ENCODE results near the gene NDUFS3.
A peak's percentile ranks its signal among the peaks of the same experiment; 100 is the strongest.

Gene NDUFS3

GRCh38 chr11:47589977-47590861, 11.3 kb downstream of the NDUFS3 start:
- peak; percentile 20 for DNase-seq (ENCODE audit: low read depth)

GRCh38 chr11:47591764-47592163, 12.9 kb downstream of the NDUFS3 start:
- DNase-seq (ENCODE audit: low read depth), result no peak

DNA sequence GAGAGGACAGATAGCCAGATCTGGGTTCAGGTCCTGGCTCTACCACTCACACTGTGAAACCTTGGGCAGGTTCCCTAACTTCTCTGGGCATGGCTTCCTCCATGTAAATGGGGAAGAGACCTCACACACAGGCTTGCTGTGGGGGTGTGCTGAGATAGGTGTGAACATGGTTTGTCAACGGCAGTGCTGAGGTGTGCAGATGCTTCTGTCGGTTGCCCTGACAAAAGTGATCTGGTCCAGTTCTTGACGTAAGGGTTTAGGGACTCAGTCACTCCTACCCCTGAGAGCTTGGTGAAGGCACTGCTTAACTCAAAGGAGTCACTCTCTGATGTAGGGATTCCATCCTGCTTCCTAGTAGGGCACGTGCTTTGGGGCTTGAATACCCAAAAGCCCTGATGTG, 13.4 kb downstream of the NDUFS3 start:
- DNase-seq (ENCODE audit: low read depth), result no peak

DNA sequence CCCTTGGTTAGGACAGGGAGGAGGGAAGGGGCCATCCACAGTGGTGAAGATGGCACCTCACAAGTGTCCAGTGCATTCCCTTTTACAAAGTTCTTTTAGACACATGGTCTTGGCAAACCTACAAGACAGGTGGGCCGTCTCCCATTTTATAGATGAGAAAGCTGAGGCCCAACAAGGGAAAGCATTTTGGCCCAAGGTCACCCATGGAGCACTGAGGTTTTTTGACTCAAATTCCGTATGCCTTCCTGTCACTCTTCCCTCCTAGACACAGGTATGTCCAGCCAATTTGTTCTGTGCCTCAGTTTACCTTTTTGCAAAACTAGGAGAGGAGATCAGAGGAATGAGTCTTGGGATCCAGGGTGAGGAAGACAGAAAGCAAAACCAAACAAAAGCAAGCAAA, 14.1 kb downstream of the NDUFS3 start:
- no peak for DNase-seq (ENCODE audit: low read depth)

DNA sequence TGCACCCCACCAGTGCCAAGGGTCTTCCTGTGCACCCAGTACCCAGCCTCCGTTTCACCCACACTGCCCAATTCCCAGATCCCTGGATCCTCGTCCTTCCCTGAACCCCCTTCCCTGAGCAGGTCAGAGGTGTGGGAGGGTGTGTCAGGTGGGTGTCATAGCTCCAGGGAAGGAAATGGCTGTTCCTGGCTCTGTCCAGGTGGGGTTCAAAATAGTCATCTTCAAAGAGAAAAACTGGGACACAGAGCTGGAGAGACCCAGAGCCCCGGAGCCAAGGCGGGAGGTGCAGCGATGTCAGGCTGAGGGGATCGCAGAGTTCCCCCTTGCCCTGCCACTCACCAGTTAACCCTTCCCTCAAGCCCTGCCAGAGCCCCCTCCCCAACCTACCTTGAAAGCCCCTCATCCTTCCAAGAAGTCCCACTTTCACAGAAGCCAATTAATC, 14.6 kb downstream of the NDUFS3 start:
- DNase-seq (ENCODE audit: low read depth), result no peak

DNA sequence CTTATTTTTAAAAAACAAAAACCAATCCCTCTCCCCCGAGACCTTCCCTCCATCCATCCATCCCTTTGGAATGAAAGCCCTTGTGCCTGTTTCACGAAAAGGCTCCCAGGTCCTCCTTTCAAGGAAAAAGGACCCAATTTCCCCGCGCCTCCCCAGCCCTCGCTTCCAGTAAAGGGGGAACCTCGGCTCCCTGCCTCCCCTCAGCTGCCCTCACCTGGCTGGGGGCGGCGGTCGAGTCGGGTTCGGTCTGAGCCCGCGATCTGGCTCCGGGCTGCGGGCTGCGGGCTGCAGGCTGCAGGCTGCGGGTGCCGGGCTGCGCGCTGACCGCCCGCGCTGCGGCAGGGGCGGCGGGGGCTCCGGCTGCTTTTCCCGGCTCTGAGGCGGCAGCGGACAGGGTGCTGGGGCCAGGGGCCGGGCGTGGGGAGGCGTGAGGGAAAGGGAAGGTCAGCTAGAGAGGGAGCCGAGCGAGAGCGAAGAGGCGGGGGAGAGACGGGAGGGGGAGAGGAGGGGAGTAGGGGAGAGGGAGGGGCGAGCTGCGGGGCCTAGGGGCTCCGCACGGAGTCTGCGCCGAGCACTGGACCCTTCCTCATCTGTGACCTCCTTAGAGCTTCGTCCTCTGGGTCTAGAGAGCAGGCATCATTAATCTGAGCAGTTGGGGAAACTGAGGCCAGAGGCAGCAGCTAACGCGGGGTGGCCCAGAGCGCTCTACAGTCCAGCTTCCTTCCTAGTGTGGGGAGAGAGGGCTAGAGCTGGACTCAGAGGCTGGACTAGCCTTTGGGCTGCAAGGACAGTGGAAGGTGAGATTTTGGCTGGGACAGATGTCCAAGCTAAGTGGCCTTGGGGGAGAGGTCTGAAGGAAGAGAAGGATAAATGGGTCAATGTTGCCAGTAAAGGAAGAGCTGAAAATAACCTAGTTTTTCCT, 15.3 kb downstream of the NDUFS3 start, which contains the start of gene C1QTNF4:
TSS of gene C1QTNF4 (minus strand) at position 478 of the 922 bp plus-strand sequence. CDS start 3,601 bp downstream, outside the sequence.
- no peak for DNase-seq (ENCODE audit: low read depth)

DNA sequence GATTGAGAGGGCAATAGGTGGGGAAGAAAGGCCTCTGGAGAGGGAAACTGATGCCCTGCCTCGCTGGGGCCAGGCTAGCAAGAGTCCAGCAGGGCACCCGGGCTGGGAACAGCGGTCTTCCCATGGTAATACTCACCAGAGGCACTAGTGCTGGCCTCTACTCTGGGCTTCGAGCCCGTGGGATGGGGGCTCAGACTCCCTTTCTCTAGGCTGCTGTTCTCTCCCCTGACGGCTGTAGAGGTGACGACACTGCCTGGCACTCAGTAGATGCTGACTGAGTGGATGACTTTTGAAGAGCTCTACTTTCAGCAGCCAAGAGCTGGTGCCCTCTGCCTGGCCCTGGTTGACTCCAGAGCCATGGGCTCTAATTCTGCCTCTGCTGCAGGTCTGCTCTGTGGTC, 16.2 kb downstream of the NDUFS3 start:
- DNase-seq (ENCODE audit: low read depth), result no peak

- DNase-seq (ENCODE audit: low read depth), result no peak
Observed at GRCh38 chr11:47595967-47596366, 17.1 kb downstream of the NDUFS3 start.

DNA sequence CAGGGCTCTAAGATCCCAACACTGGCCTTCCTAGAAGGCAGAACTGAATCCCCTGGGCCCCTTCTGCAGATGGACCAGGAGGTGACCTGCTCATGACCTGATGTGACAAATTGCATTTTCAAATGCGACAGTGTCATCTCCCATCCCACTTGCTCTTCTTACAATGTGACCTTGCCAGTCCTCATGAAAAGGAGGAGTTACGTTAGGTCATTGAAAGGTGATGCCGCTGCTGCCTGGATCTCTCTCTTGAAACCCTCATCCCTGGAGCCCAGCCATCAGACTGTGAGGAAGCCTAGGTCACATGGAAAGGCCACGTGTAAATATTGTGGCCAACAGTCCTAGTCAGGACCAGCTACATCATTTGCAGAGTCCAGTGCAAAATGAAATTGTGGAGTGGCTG, 21.0 kb downstream of the NDUFS3 start:
- no peak for DNase-seq (ENCODE audit: low read depth)

- DNase-seq (ENCODE audit: low read depth), result peak; percentile 33
Observed at GRCh38 chr11:47603295-47603694, 24.4 kb downstream of the NDUFS3 start.

GRCh38 chr11:47605921-47606320, 27.0 kb downstream of the NDUFS3 start:
- no peak for DNase-seq (ENCODE audit: low read depth)

- DNase-seq (ENCODE audit: low read depth), result no peak
Observed at GRCh38 chr11:47606731-47607130, 27.9 kb downstream of the NDUFS3 start.

GRCh38 chr11:47607380-47607779, 28.5 kb downstream of the NDUFS3 start:
- peak; percentile 91 for DNase-seq (ENCODE audit: low read depth)

DNA sequence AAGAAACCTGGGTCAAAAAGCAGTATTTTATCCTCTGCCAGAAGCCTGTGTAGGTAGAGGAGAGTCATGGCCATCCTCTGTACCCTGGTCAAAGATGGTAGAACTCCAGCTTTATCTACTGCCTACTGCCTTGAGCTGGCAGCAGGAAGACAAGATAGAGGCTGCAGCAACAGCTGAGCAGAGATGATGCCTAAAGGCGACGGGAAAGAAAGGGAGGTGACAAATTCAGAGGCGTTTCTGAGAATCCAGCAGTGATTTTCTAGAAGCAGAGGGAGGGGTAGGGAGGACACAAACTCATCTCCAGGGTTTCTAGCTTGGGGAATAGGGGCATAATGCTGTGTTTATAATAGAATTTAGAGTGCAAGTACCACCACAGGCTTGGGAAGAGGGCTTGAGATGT, 30.8 kb downstream of the NDUFS3 start:
- no peak for DNase-seq (ENCODE audit: low read depth)

DNA sequence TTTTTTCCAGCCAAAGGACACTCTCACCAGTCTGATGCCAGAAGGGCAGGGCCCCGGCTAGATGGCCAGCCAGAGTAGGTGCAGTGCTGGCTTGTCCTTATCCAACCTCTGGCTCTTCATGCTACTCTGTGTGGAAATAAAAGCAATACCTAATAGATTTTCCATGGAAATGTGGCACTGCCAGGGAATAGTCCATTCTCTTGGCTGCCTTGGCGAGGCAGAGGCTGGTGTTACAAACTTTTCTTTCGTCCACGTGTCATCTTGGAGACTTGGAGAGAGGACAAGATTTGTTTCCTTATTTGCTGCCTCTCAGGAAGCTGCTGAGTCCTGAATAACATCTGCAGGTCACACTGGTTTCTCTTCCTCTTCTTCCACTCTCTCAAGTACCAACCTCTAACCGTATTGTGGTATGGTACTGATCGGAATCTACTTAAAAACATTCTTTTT, 32.5 kb downstream of the NDUFS3 start:
- no peak for DNase-seq (ENCODE audit: low read depth)

DNA sequence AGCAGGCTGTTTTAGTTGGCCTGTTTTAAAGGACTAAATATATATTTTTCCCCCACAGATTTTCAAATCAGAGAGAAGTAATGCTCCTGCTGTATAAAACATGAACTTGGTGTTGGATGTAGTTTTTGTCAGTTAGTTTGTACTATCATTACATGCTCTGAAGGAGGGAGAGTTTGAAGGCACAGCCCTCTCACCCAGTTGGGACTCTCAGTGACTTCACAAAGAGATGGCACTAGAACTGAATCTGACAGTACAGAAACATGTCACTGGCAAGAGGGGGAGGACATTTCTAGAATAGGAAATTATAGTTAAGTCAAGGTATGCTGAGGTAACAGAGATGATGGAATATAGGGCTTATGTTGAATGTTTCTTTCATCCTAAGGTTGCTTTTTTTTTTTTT, 36.4 kb downstream of the NDUFS3 start:
- DNase-seq (ENCODE audit: low read depth), result no peak

DNA sequence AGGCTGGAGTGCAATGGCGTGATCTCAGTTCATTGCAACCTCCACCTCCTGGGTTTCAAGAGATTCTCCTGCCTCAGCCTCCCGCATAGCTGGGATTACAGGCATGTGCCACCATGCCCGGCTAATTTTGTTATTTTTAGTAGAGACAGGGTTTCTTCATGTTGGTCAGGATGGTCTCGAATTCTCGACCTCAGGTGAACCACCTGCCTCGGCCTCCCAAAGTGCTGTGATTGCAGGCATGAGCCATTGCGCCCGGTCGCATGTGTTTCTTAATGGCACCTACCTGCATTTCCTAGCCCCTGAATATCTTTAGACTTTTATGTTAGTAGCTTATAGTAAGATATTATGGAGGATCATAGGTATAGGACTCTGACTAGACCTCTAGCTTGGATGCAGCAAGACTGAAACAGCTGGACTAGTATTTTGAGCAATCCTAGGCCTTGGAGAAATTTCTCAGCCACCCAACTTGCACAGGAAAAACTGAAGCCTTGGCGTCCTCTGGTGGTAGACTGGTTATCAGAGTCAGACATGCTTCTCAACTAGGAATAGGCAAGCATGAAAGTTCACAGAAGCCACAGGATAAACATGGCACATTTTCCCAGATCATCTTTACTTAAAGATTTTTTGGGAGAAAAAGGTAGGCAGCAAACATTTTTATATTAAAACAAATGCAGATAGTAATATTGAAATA, 38.0 kb downstream of the NDUFS3 start:
- DNase-seq (ENCODE audit: low read depth), result peak; percentile 84

DNA sequence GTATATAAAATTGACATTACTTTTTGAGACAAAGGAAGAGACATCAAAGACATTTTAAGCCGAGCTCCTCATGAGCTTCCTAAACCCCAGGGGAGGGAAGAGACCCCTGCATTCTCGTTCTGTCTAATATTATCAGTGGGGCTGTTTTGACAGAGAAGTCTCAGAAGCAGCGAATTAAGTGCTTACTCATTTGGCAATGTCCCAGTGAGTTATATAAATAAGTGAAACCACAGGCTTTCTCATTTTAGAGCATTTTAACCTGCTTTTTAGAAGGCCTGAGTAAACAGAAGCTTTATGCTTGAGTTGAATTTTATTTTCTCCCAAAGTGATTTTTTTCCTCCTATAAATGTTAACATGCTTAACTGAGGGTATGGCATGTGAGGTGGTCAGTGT, 38.5 kb downstream of the NDUFS3 start:
- DNase-seq (ENCODE audit: low read depth), result peak; percentile 86

- no peak for DNase-seq (ENCODE audit: low read depth)
Observed at GRCh38 chr11:47620836-47621378, 42.0 kb downstream of the NDUFS3 start.

DNA sequence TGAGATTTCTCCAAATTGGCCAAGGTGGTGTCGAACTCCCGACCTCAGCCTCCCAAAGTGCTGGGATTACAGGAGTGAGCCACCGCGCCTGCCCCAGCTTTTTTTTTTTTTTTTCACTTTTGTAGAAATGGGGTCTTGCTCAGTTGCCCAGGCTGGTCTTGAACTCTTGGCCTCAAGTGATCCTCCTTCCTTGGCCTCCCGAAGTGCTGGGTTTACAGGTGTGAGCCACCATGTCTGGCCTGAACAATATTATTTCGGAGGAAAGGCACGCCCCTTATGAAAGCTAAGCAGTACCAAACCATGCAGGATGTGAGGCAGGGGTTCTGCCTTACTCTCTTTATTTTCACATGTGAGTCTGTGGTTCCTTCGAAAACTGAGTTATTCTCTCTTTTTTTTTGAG, 47.4 kb downstream of the NDUFS3 start:
- no peak for DNase-seq (ENCODE audit: low read depth)

DNA sequence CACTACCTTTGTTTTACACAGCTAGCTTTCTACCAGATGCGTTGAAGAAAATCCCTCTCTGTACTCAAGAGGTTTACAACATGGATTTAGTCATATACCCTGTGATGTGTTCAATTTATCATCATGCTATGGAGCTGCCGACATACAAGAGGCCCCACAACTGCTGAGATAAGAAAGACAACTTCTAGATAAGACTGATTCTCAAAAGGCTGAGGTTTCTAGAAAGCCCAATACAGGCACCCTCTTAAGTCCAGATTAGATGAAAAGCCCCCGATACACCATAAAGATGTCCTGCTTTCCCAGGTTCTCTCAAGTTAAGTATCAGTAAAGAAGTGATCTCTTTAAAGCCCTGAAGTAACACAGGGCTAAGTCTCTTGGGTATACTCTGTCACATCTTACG, 49.2 kb downstream of the NDUFS3 start:
- DNase-seq (ENCODE audit: low read depth), result no peak

- peak; percentile 49 for DNase-seq (ENCODE audit: low read depth)
Observed at GRCh38 chr11:47631473-47631872, 52.6 kb downstream of the NDUFS3 start.
